Natural killer cell (primary cell): ENCODE results near the gene AXDND1. TPM values are rescaled to one million over a fixed set of nuclear protein-coding genes. Genes with fewer than 3 reads are reported as not detected.
"Not testable (repeated sequence)": the region's sequence is repeated elsewhere in the genome, so short reads cannot be mapped to it uniquely, and the experiment has no call there.

ENCODE experiments used
- ATAC-seq, 3 donors: fragments of 150-1000 bp in 2 of 3; fragments of 200-7000 bp in 1 of 3; cut with Tn5 transposase; 1 replicate in 1 of 3; 2 replicates in 2 of 3; pipeline ENCODE4 v1.10.0; 2021; ENCODE audit warnings: mild to moderate bottlenecking in 2 of 3, moderate library complexity in 2 of 3
- DNase-seq, 2 donors: peaks; one replicate each; pipeline versions ENCODE4 v3.0.0 to v3.0.0-alpha.2; 2013 to 2021; ENCODE audit warnings: mixed read lengths in 1 of 2
- H3K27ac ChIP-seq: one replicate; pipeline ENCODE4 v1.5.1; 2013; ENCODE audit warnings: mild to moderate bottlenecking, low read length
- H3K27me3 ChIP-seq: one replicate; pipeline ENCODE4 v1.6.1; 2013; ENCODE audit warnings: low read length; ENCODE audit not compliant: control insufficient read depth, insufficient read depth
- H3K36me3 ChIP-seq: one replicate; pipeline ENCODE4 v1.6.1; 2013; ENCODE audit warnings: low read length; ENCODE audit not compliant: control insufficient read depth, insufficient read depth
- H3K4me1 ChIP-seq: one replicate; pipeline ENCODE4 v1.6.1; 2013; ENCODE audit warnings: low read length; ENCODE audit not compliant: control insufficient read depth, insufficient read depth
- H3K4me3 ChIP-seq: one replicate; pipeline ENCODE4 v1.5.1; 2013; ENCODE audit warnings: low read length
- H3K9me3 ChIP-seq: one replicate; pipeline ENCODE4 v1.6.1; 2013; ENCODE audit warnings: low read length; ENCODE audit not compliant: control insufficient read depth, insufficient read depth
- H3K27ac Mint-ChIP-seq, 2 donors: one replicate each; pipeline ENCODE4 v1.8.0; 2022; ENCODE audit warnings: mild to moderate bottlenecking in 2 of 2, mixed read lengths in 2 of 2, moderate library complexity in 1 of 2
- H3K27me3 Mint-ChIP-seq, 2 donors: one replicate each; pipeline ENCODE4 v1.8.0; 2022; ENCODE audit warnings: low read depth in 2 of 2, mixed read lengths in 2 of 2
- H3K36me3 Mint-ChIP-seq: one replicate; pipeline ENCODE4 v1.8.0; 2022; ENCODE audit warnings: mixed read lengths
- H3K4me1 Mint-ChIP-seq, 2 donors: one replicate each; pipeline ENCODE4 v1.8.0; 2022; ENCODE audit warnings: mixed read lengths in 2 of 2
- H3K4me3 Mint-ChIP-seq: one replicate; pipeline ENCODE4 v1.8.0; 2022; ENCODE audit warnings: mild to moderate bottlenecking, moderate library complexity, mixed read lengths
- H3K9me3 Mint-ChIP-seq, 2 donors: one replicate each; pipeline ENCODE4 v1.8.0; 2022; ENCODE audit warnings: mixed read lengths in 2 of 2
- WGBS: methylation state at CpG from one replicate; pipeline ENCODE4 v1.1.7; 2013; ENCODE audit warnings: missing lambda C conversion rate; ENCODE audit not compliant: insufficient coverage; 5-methylcytosine and 5-hydroxymethylcytosine counted together
- intact Hi-C: fragments of 100-400 bp; cut with micrococcal nuclease; formaldehyde crosslinking; loops from one replicate; pipeline ENCODE4 v1.14.2; 2022
- total RNA-seq, 4 donors: library from RNA; stranded (reverse); fragments of 120-200 nt in 1 of 4; gene quantifications; one replicate each; pipeline versions ENCODE4 v1.2.3 to v1.2.4, GENCODE V29; 2013 to 2022
- TF ChIP-seq, protein P1 (sequence below): fragments of 200-600 bp; IDR thresholded peaks from one replicate; pipeline ENCODE4 v1.8.0; 2022; ENCODE audit warnings: antibody characterized with exemption

The AXDND1 gene
- total RNA-seq, 3 donors from 2014 or later (not counting 1 experiment from before 2014, with no cell fraction given) = 0.78 to 2.0 (median 1.7) TPM

DNA sequence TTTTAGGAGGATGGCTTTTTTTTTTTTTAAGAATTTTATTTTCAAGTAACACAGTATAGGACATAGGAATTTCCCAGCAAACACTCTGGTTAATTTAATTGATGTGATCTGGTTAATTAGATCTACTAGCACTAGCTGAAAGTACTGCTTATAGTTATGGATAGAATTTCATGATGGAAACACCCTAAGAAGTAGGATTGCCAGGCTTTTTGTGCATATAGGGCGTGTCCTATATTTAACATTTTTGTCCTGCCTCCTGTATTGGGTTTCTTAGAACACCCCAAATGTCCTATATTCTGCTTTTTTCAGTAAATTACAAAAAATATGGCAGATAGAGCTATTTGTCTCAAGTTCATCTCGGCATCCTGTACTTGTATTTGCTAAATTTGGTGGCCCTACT, 13.5 kb upstream of the AXDND1 start:
- no peaks in the 10 kb centered on the region for H3K9me3 Mint-ChIP-seq
- Histone ChIP-seq H3K27me3 (no peaks in the 10 kb centered on the region), H3K4me1 (peaks cover 4% of the 10 kb centered on the region), H3K36me3 (peaks cover 56% of the 10 kb centered on the region), H3K27ac (no peak overlapping the region), H3K4me3 (no peak overlapping the region), H3K9me3 (no peaks in the 10 kb centered on the region)
- 94% methylated on average over 2 of the region's 2 CpGs for WGBS
- DNase-seq (no peak), ATAC-seq (no peak)
- H3K27ac Mint-ChIP-seq = peak overlapping the region in 1 of 2 donors; percentile 4
- intact Hi-C loops = no loop called here
- H3K4me1 Mint-ChIP-seq = peaks cover 9 to 14% of the 10 kb centered on the region in 2 donors
- TF ChIP-seq, protein P1, sequence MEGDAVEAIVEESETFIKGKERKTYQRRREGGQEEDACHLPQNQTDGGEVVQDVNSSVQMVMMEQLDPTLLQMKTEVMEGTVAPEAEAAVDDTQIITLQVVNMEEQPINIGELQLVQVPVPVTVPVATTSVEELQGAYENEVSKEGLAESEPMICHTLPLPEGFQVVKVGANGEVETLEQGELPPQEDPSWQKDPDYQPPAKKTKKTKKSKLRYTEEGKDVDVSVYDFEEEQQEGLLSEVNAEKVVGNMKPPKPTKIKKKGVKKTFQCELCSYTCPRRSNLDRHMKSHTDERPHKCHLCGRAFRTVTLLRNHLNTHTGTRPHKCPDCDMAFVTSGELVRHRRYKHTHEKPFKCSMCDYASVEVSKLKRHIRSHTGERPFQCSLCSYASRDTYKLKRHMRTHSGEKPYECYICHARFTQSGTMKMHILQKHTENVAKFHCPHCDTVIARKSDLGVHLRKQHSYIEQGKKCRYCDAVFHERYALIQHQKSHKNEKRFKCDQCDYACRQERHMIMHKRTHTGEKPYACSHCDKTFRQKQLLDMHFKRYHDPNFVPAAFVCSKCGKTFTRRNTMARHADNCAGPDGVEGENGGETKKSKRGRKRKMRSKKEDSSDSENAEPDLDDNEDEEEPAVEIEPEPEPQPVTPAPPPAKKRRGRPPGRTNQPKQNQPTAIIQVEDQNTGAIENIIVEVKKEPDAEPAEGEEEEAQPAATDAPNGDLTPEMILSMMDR = no peak
- no peak overlapping the region for H3K4me3 Mint-ChIP-seq
- peaks cover 22% of the 10 kb centered on the region for H3K36me3 Mint-ChIP-seq
- no peaks in the 10 kb centered on the region for H3K27me3 Mint-ChIP-seq

DNA sequence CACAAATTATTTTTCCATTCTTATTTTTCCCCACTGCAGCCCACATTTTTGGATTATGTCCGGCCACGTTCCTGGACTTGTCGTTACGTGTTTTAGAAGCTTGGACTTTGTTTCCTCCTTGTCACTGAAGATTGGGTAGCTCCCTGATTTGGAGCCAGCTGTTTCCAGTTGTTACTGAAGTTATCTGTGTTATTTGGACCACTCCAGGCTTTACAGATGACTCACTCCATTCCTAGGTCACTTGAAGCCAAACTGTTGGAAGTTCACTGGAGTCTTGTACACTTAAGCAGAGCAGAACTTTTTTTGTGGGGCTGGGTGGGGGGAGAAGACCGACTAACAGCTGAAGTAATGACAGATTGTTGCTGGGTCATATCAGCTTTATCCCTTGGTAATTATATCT, 12.2 kb upstream of the AXDND1 start:
- H3K4me3 Mint-ChIP-seq = no peak overlapping the region
- Histone ChIP-seq H3K4me3 (no peak overlapping the region), H3K9me3 (no peaks in the 10 kb centered on the region), H3K4me1 (peaks cover 4% of the 10 kb centered on the region), H3K27ac (no peak overlapping the region), H3K27me3 (no peaks in the 10 kb centered on the region), H3K36me3 (peaks cover 46% of the 10 kb centered on the region)
- no peaks in the 10 kb centered on the region for H3K9me3 Mint-ChIP-seq
- intact Hi-C loops = no loop called here
- DNase-seq (no peak), ATAC-seq (no peak)
- H3K27ac Mint-ChIP-seq = no peak overlapping the region
- TF ChIP-seq, protein P1 = no peak
- H3K4me1 Mint-ChIP-seq = peaks cover 9 to 14% of the 10 kb centered on the region in 2 donors
- H3K36me3 Mint-ChIP-seq = peaks cover 20% of the 10 kb centered on the region
- 98% methylated on average over 5 of the region's 5 CpGs for WGBS
- no peaks in the 10 kb centered on the region for H3K27me3 Mint-ChIP-seq

DNA sequence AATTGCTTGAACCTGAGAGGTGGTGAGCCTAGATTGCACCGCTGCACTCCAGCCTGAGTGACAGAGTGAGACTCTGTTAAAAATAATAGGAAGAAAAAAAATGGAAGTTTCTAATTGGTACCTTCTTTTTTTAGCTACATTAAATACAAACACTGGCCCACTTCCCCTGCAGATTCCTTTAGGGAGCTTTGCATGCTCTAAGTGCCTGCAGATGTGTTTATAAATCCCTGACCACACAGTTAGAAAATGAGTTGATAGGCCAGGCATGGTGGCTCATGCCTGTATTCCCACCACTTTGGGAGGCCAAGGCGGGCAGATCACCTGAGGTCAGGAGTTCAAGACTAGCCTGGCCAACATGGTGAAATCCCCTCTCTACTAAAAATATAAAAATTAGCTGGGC, 4.1 kb upstream of the AXDND1 start:
- WGBS = 88% methylated on average over 2 of the region's 2 CpGs
- not testable (repeated sequence) for H3K36me3 Mint-ChIP-seq

DNA sequence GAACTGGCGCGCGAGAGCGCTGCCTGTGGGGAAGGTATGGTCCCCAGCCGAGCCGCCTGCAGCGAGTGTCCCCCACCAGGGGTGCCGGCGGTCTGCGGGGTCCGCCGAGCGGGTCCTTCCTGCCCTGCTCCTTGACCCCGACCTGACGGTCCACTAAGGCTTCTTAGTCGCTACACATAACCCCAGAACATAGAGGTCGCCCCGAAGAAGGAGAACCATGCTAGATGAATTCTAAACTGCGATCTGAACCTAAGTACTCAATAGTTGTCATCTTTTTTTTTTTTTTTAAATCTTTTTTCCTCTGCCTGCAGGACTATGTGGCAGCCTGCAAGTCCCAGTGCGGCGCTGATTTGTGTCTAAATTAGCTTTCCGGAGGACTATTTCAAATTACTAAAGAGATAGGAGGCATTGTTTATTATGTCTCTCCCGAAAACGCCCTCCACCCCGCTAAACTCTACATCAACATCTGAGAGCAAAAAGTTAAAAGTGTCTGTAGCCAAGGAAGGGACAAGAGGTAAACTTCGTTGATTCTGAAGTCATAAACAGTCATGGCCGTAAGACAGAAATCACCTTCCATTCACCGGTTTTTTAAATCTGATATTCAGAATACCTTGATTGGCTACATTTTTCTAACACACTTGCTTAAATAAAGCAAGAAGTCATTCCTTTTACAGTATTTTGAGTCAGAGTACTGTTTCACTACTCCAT, 476 bp downstream of the AXDND1 start:
- Mint-ChIP-seq H3K36me3 (no peaks in the 10 kb centered on the region), H3K4me3 (peak overlapping the region; percentile 92), H3K27me3 (peaks cover 0 to 14% of the 10 kb centered on the region in 2 donors), H3K9me3 (no peaks in the 10 kb centered on the region), H3K27ac (peak overlapping the region; percentile 98 to 99), H3K4me1 (peaks cover 7 to 10% of the 10 kb centered on the region in 2 donors)
- H3K9me3 ChIP-seq = no peaks in the 10 kb centered on the region
- no peaks in the 10 kb centered on the region for H3K27me3 ChIP-seq
- TF ChIP-seq, protein P1 = no peak
- peaks cover 10% of the 10 kb centered on the region for H3K4me1 ChIP-seq
- intact Hi-C loops = loop anchor here (1.0 to 5.0 kb wide), 5 partner anchors 71 to 639 kb away; partner anchors contain the start of genes FAM20B and RALGPS2
- WGBS = 4% methylated on average over 25 of the region's 28 CpGs
- no peaks in the 10 kb centered on the region for H3K36me3 ChIP-seq
- H3K4me3 ChIP-seq = peak overlapping the region; percentile 79
- DNase-seq = no peak
- peak overlapping the region; percentile 99 for H3K27ac ChIP-seq
- peak in 1 of 3 donors; percentile 43 for ATAC-seq

More for the DNA sequence above, 4.1 kb upstream of the AXDND1 start:
- DNase-seq, H3K27ac Mint-ChIP-seq, H3K4me3 ChIP-seq, H3K9me3 ChIP-seq, intact Hi-C loops, H3K9me3 Mint-ChIP-seq, ATAC-seq, H3K36me3 ChIP-seq, H3K4me3 Mint-ChIP-seq, H3K27ac ChIP-seq, H3K27me3 ChIP-seq, H3K27me3 Mint-ChIP-seq: not testable (repeated sequence)
- H3K4me1 Mint-ChIP-seq = peaks cover 7 to 10% of the 10 kb centered on the region in 2 donors
- H3K4me1 ChIP-seq = peaks cover 10% of the 10 kb centered on the region
